Endothelial cell of hepatic sinusoid (primary cell): ENCODE data around the gene CEACAM7.

ENCODE experiments used
- in situ Hi-C: cut with HindIII; loops from 2 replicates; pipeline ENCODE4 v1.10.0; 2017; ENCODE audit warnings: low sequenced_read_pairs

Gene CEACAM7

DNA sequence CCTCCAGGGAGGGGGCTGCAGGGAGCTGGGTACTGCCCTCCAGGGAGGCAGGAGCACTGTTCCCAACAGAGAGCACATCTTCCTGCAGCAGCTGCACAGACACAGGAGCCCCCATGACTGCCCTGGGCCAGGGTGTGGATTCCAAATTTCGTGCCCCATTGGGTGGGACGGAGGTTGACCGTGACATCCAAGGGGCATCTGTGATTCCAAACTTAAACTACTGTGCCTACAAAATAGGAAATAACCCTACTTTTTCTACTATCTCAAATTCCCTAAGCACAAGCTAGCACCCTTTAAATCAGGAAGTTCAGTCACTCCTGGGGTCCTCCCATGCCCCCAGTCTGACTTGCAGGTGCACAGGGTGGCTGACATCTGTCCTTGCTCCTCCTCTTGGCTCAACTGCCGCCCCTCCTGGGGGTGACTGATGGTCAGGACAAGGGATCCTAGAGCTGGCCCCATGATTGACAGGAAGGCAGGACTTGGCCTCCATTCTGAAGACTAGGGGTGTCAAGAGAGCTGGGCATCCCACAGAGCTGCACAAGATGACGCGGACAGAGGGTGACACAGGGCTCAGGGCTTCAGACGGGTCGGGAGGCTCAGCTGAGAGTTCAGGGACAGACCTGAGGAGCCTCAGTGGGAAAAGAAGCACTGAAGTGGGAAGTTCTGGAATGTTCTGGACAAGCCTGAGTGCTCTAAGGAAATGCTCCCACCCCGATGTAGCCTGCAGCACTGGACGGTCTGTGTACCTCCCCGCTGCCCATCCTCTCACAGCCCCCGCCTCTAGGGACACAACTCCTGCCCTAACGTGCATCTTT lies 12.5 kb upstream of the CEACAM7 start:
- in situ Hi-C loops = no loop called here

DNA sequence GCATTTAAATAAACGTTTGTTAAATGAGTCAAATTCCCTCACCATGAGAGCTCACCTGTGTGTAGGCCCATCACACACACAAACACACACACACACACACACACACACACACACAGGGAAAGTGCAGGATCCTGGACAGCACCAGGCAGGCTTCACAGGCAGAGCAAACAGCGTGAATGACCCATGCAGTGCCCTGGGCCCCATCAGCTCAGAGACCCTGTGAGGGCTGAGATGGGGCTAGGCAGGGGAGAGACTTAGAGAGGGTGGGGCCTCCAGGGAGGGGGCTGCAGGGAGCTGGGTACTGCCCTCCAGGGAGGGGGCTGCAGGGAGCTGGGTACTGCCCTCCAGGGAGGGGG lies 11.9 kb upstream of the CEACAM7 start:
- in situ Hi-C loops = no loop called here

- in situ Hi-C loops = no loop called here
These were observed 11.3 kb upstream of the CEACAM7 start for GRCh38 chr19:41699231-41699967.

GRCh38 chr19:41698746-41699230 lies 10.7 kb upstream of the CEACAM7 start:
- in situ Hi-C loops = no loop called here

GRCh38 chr19:41697198-41697855 lies 9.3 kb upstream of the CEACAM7 start:
- in situ Hi-C loops = no loop called here

DNA sequence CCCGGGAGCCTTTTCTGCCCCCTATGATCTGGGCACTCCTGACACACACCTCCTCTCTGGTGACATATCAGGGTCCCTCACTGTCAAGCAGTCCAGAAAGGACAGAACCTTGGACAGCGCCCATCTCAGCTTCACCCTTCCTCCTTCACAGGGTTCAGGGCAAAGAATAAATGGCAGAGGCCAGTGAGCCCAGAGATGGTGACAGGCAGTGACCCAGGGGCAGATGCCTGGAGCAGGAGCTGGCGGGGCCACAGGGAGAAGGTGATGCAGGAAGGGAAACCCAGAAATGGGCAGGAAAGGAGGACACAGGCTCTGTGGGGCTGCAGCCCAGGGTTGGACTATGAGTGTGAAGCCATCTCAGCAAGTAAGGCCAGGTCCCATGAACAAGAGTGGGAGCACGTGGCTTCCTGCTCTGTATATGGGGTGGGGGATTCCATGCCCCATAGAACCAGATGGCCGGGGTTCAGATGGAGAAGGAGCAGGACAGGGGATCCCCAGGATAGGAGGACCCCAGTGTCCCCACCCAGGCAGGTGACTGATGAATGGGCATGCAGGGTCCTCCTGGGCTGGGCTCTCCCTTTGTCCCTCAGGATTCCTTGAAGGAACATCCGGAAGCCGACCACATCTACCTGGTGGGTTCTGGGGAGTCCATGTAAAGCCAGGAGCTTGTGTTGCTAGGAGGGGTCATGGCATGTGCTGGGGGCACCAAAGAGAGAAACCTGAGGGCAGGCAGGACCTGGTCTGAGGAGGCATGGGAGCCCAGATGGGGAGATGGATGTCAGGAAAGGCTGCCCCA lies 8.5 kb upstream of the CEACAM7 start:
- in situ Hi-C loops = no loop called here

GRCh38 chr19:41695745-41696144 lies 7.7 kb upstream of the CEACAM7 start:
- in situ Hi-C loops = no loop called here

DNA sequence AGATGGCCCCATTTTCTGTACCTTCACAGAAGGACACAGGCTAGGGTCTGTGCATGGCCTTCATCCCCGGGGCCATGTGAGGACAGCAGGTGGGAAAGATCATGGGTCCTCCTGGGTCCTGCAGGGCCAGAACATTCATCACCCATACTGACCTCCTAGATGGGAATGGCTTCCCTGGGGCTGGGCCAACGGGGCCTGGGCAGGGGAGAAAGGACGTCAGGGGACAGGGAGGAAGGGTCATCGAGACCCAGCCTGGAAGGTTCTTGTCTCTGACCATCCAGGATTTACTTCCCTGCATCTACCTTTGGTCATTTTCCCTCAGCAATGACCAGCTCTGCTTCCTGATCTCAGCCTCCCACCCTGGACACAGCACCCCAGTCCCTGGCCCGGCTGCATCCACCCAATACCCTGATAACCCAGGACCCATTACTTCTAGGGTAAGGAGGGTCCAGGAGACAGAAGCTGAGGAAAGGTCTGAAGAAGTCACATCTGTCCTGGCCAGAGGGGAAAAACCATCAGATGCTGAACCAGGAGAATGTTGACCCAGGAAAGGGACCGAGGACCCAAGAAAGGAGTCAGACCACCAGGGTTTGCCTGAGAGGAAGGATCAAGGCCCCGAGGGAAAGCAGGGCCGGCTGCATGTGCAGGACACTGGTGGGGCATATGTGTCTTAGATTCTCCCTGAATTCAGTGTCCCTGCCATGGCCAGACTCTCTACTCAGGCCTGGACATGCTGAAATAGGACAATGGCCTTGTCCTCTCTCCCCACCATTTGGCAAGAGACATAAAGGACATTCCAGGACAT lies 7.0 kb upstream of the CEACAM7 start:
- in situ Hi-C loops = no loop called here

DNA sequence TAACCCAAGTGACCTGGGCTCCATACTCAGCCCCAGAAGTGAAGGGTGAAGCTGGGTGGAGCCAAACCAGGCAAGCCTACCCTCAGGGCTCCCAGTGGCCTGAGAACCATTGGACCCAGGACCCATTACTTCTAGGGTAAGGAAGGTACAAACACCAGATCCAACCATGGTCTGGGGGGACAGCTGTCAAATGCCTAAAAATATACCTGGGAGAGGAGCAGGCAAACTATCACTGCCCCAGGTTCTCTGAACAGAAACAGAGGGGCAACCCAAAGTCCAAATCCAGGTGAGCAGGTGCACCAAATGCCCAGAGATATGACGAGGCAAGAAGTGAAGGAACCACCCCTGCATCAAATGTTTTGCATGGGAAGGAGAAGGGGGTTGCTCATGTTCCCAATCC lies 6.1 kb upstream of the CEACAM7 start:
- in situ Hi-C loops = no loop called here

- in situ Hi-C loops = no loop called here
These were observed 3.3 kb upstream of the CEACAM7 start for GRCh38 chr19:41691268-41691970.

- in situ Hi-C loops = no loop called here
These were observed 2.7 kb upstream of the CEACAM7 start for GRCh38 chr19:41690801-41691065.

DNA sequence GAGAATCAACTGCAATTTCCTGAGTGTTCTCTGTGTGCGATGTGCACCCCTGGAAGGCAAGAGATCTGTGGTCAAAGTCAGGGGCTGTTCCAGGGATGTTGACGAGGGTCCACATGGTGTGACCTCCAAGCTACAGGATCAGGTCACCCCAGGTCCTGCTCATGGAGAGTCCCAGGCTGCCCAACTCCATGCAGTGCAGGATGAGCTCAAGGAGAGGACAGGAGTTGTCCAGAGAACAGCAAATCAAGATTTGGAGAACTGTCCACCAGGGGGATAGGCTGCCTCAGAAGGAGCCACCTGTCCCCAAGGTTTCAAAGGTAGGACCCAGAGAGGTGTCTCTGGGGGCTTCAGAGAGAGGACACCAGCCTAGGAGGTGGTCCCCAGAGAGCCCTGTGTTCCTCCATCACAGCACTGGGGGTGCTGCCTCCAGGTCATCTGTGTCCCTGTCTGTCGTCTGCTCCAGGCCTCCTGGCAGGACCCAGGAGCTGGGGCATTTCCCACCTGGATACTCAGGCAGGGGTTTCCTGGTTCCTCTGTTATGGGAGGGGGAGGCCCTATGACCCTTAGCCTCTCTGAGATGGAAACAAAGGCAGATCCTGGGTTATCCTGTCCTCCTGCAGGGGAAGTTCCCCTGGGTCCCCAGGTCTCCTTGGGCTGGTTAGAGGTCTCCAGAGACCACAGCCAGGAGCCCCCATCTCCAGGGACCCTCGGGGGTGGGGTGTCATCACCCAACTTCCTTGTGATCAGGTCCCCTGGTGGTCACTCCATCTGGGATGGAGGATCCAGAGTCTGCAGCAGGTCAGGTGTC lies 2.1 kb upstream of the CEACAM7 start:
- in situ Hi-C loops = no loop called here

DNA sequence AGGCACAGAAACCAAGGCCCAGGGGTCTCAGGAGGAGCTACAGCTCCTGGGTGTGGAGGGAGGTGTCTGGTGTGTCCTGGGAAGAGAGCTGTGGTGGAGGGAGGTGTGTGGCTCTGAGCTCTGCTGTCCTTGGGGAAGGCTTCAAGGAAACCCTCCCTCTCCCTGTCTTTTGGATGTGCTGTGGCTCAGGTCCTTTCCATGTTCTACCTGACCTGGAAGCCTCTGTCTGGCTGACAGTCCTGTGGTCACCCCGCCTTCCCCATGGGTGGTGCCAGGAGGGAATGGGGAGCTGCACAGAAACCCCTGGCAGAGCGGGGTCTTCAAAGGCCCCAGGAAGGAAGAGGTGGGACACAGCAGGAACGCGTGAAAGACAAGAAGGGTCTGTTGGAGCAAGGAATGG lies 617 bp upstream of the CEACAM7 start:
- in situ Hi-C loops = no loop called here

DNA sequence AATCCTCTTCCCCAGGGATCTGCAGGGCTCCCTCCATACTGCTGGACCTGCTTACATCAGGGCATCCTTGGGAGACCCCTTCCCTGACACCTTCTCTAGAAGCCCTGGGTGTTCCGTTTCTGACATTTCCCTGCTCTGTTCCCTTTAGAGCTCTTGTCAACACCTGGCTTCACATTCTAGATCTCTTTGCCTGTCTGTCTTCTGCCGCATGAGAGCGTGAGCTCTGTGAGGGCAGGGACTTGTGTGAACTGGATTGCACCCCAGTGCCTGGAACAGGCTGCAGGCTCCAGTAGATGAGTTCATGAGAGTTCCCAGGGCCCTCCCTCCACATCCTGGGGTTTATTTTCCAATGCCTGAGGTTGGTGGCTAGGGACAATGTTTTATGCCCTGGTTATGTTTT lies 651 bp downstream of the CEACAM7 start:
- in situ Hi-C loops = no loop called here

DNA sequence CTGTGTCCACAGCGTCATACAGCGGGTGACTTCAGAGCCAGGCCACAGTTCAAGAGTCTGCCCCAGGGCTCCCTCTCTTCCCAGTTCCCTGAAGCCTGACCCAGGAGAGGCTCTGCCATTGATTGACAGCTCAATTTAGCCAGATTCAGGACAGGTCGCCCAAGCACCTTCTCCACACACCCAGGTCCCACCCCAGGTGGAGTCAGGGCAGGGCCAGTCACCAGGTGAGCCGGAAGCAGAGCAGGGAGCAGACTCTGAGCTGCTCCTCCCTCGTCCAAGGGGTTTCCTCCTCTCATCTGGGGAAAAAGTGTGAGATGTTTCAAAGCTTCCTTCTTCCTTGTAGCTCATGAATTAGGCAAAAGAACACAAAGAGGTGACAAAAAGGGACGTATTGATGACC lies 5.6 kb downstream of the CEACAM7 start:
- in situ Hi-C loops = loop anchor here (5.0 kb wide), 1 partner anchor 35 kb away; no protein-coding TSS in a partner anchor

DNA sequence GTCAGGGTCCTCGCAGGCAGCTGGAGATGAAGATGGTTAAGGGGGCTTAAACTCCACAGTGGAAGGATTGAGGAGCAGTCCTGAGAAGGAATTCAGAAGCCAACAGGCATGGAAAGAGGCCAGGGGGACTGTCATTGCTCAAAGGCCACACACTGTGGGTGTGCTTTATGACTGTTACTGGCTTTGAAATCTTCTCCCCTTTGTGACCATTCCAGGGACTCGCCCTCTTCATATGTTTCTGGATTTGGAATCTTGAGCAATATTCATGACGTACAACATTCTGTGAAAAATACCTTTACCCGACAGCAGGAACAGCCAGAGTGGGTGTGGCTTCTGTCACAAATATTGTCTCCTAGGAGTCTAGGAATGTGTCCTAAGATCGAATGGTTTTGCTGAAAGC lies 16.6 kb downstream of the CEACAM7 start:
- in situ Hi-C loops = no loop called here

- in situ Hi-C loops = no loop called here
These were observed 17.3 kb downstream of the CEACAM7 start for GRCh38 chr19:41670755-41671154.

DNA sequence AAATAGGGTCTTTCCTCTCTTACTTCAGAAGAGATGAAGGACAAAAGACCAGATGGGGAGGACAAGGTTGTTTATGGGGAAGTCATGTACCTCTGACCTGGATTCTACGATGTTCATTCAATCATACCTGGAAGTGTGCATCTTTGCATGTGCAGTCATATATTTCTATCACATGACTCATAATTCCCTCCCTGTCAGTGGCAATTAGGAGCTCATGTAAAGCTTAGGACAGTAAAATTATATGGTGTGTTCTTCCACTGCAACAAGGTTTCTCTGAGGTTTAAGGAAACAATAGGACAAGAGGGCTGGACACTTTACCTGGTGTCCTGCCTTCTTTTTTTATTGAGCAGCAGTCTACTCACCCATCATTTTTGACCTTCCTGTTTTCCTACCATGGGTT lies 19.8 kb downstream of the CEACAM7 start:
- in situ Hi-C loops = no loop called here

DNA sequence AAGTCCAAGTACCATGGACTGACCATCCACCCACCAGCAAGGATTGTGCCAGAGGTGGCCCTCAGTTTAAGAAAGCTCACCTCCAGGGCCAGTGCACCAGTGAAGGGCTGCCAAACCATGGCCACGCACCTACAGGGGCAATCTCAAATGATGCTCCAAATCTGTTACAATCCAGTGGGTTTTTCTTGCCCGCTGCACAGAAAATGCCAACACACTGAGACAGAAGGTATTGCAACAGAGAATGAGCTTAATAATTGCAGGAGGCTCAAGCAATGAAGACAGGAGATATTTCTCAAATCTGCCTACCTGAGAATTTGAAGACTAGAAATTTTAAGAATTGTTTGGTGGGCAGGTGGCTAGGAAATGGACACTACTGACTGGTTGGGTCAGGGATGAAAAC lies 22.0 kb downstream of the CEACAM7 start:
- in situ Hi-C loops = no loop called here
